IMR-90 (cell line): ENCODE measurements around the gene NUP107. TPM values are rescaled to one million over a fixed set of nuclear protein-coding genes. Genes with fewer than 3 reads are reported as not detected.

Experiments used
- ATAC-seq: fragments of 200-7000 bp; cut with Tn5 transposase; 2 replicates; pipeline ENCODE4 v1.9.1; 2020; ENCODE audit warnings: low read depth, mild to moderate bottlenecking, moderate library complexity
- BruUV-seq: library from RNA; stranded (reverse); fragments of 400-500 nt; replicated peaks from 2 replicates; lab custom pipeline; 2021; lab: Mats Ljungman, UMichigan
- CTCF ChIA-PET: fragments of 300-600 bp; formaldehyde crosslinking; extraction: SDS; loops from one replicate; lab custom pipeline; 2021; ENCODE audit warnings: antibody characterized with exemption; lab: Yijun Ruan, JAX
- POLR2A ChIA-PET: fragments of 300-600 bp; sonication (Branson Sonifier 250); formaldehyde crosslinking; loops from one replicate; lab custom pipeline; 2022; ENCODE audit warnings: antibody characterized with exemption; ENCODE audit not compliant: unreplicated experiment; lab: Charles Lee
- DNase-seq: peaks from one replicate; pipeline ENCODE4 v3.0.0; 2013
- H2AFZ ChIP-seq: replicated peaks from 2 replicates; pipeline ENCODE3; 2013; ENCODE audit warnings: low read length, mild to moderate bottlenecking; ENCODE audit not compliant: poor library complexity
- H2AK5ac ChIP-seq: 2 replicates; pipeline ENCODE4 v1.6.1; 2013; ENCODE audit warnings: low read depth, low read length, inconsistent platforms
- H2AK9ac ChIP-seq: replicated peaks from 2 replicates; pipeline ENCODE3; 2013; ENCODE audit warnings: mild to moderate bottlenecking, low read depth, low read length, moderate library complexity; ENCODE audit not compliant: poor library complexity
- H2BK120ac ChIP-seq: 2 replicates; pipeline ENCODE4 v1.6.1; 2013; ENCODE audit warnings: low read depth, low read length, inconsistent platforms
- H2BK15ac ChIP-seq: 3 replicates; pipeline ENCODE4 v1.6.1; 2013; ENCODE audit warnings: low read depth, low read length, inconsistent platforms
- H2BK20ac ChIP-seq: 2 replicates; pipeline ENCODE4 v1.6.1; 2013; ENCODE audit warnings: low read depth, mild to moderate bottlenecking, inconsistent platforms, low read length, moderate library complexity
- H2BK5ac ChIP-seq: 2 replicates; pipeline ENCODE4 v1.6.1; 2013; ENCODE audit warnings: mild to moderate bottlenecking, low read depth, low read length, inconsistent platforms; ENCODE audit not compliant: poor library complexity, severe bottlenecking
- H3K14ac ChIP-seq: replicated peaks from 2 replicates; pipeline ENCODE4 v1.6.1; 2013; ENCODE audit warnings: low read depth, low read length, inconsistent platforms
- H3K18ac ChIP-seq: 2 replicates; pipeline ENCODE4 v1.6.1; 2013; ENCODE audit warnings: low read depth, low read length, control low read depth
- H3K23ac ChIP-seq: 2 replicates; pipeline ENCODE4 v1.6.1; 2013; ENCODE audit warnings: low read depth, low read length, inconsistent platforms
- H3K27ac ChIP-seq: 2 replicates; pipeline ENCODE4 v1.5.1; 2013; ENCODE audit warnings: mild to moderate bottlenecking, control low read depth, low read length; ENCODE audit not compliant: insufficient read depth
- H3K27me3 ChIP-seq: 2 replicates; pipeline ENCODE4 v1.6.1; 2013; ENCODE audit warnings: low read length; ENCODE audit not compliant: control insufficient read depth, insufficient read depth
- H3K36me3 ChIP-seq: 2 replicates; pipeline ENCODE4 v1.6.1; 2013; ENCODE audit warnings: low read length, mixed read lengths; ENCODE audit not compliant: control insufficient read depth, insufficient read depth
- H3K4ac ChIP-seq: 2 replicates; pipeline ENCODE4 v1.6.1; 2013; ENCODE audit warnings: low read depth, low read length, inconsistent platforms
- H3K4me1 ChIP-seq: 2 replicates; pipeline ENCODE4 v1.6.1; 2013; ENCODE audit warnings: low read length, mixed read lengths; ENCODE audit not compliant: control insufficient read depth, insufficient read depth
- H3K4me2 ChIP-seq: 2 replicates; pipeline ENCODE4 v1.6.1; 2013; ENCODE audit warnings: low read depth, mild to moderate bottlenecking, control low read depth, low read length, moderate library complexity
- H3K4me3 ChIP-seq: 2 replicates; pipeline ENCODE4 v1.5.1; 2013; ENCODE audit warnings: low read depth, mild to moderate bottlenecking, control low read depth, low read length, moderate library complexity; ENCODE audit not compliant: insufficient read depth
- H3K56ac ChIP-seq: 2 replicates; pipeline ENCODE4 v1.6.1; 2013; ENCODE audit warnings: low read length, inconsistent platforms; ENCODE audit not compliant: insufficient read depth; ENCODE audit errors: extremely low read depth
- H3K79me1 ChIP-seq, 2 experiments: 2 replicates each; pipeline ENCODE4 v1.6.1; 2013; ENCODE audit warnings: low read length in 2 of 2, inconsistent platforms in 1 of 2, low read depth in 1 of 2
- H3K9ac ChIP-seq: 2 replicates; pipeline ENCODE4 v1.6.1; 2013; ENCODE audit warnings: low read depth, low read length, control low read depth
- H3K9me1 ChIP-seq: 2 replicates; pipeline ENCODE4 v1.6.1; 2013; ENCODE audit warnings: low read length, inconsistent platforms; ENCODE audit not compliant: insufficient read depth
- H3K9me3 ChIP-seq: 2 replicates; pipeline ENCODE4 v1.6.1; 2013; ENCODE audit warnings: low read length; ENCODE audit not compliant: control insufficient read depth, insufficient read depth
- H4K20me1 ChIP-seq: 2 replicates; pipeline ENCODE4 v1.6.1; 2013; ENCODE audit warnings: low read length, inconsistent platforms; ENCODE audit not compliant: insufficient read depth
- H4K5ac ChIP-seq: 2 replicates; pipeline ENCODE4 v1.6.1; 2013; ENCODE audit warnings: mild to moderate bottlenecking, low read depth, low read length, control low read depth
- H4K8ac ChIP-seq, 2 experiments: 2 replicates each; pipeline ENCODE4 v1.6.1; 2013; ENCODE audit warnings: low read depth in 2 of 2, low read length in 2 of 2, control low read depth in 1 of 2, inconsistent platforms in 1 of 2
- H4K91ac ChIP-seq: 2 replicates; pipeline ENCODE4 v1.6.1; 2013; ENCODE audit warnings: low read depth, low read length, inconsistent platforms; ENCODE audit not compliant: insufficient read depth
- BHLHE40 ChIP-seq: fragments of 150-350 bp; IDR thresholded peaks from 2 replicates; pipeline ENCODE4 v1.6.1; 2016; ENCODE audit warnings: mild to moderate bottlenecking, low read depth, low read length
- CTCF ChIP-seq: conservative IDR thresholded peaks from 2 replicates; pipeline ENCODE4 v1.5.1; 2012; ENCODE audit warnings: mild to moderate bottlenecking, low read depth, low read length, improper control_type of control experiment
- ELK1 ChIP-seq: fragments of 150-350 bp; IDR thresholded peaks from 2 replicates; pipeline ENCODE4 v1.6.1; 2016; ENCODE audit warnings: low read depth, mild to moderate bottlenecking, low read length, moderate library complexity, borderline replicate concordance
- FOS ChIP-seq: fragments of 150-350 bp; IDR thresholded peaks from 2 replicates; pipeline ENCODE4 v1.6.1; 2016; ENCODE audit warnings: low read depth, low read length
- MXI1 ChIP-seq: IDR thresholded peaks from 2 replicates; pipeline ENCODE4 v1.6.1; 2012; ENCODE audit warnings: low read depth, mild to moderate bottlenecking, low read length, moderate library complexity, borderline replicate concordance
- NFE2L2 ChIP-seq: fragments of 150-350 bp; IDR thresholded peaks from 2 replicates; pipeline ENCODE4 v1.6.1; 2016; ENCODE audit warnings: low read depth, mild to moderate bottlenecking, low read length
- RAD21 ChIP-seq: IDR thresholded peaks from 2 replicates; pipeline ENCODE4 v1.6.1; 2012; ENCODE audit warnings: low read length, improper control_type of control experiment
- RCOR1 ChIP-seq: IDR thresholded peaks from 2 replicates; pipeline ENCODE4 v1.6.1; 2012; ENCODE audit warnings: mild to moderate bottlenecking, low read length, improper control_type of control experiment; ENCODE audit not compliant: insufficient replicate concordance
- SMC3 ChIP-seq: fragments of 150-350 bp; IDR thresholded peaks from 2 replicates; pipeline ENCODE4 v1.6.1; 2016; ENCODE audit warnings: low read depth, mild to moderate bottlenecking, antibody characterized with exemption, low read length, moderate library complexity
- USF2 ChIP-seq: fragments of 150-350 bp; IDR thresholded peaks from 2 replicates; pipeline ENCODE4 v1.6.1; 2017; ENCODE audit warnings: mild to moderate bottlenecking, antibody characterized with exemption, low read length, low read depth
- WGBS, 2 experiments: methylation state at CpG; one replicate each; pipeline versions ENCODE4 v1.1.5 to v1.1.7; 2013; ENCODE audit warnings: missing lambda C conversion rate in 2 of 2; ENCODE audit not compliant: insufficient read length in 1 of 2; ENCODE audit errors: extremely low coverage in 2 of 2; 5-methylcytosine and 5-hydroxymethylcytosine counted together
- dilution Hi-C: fragments of 300-500 bp; cut with HindIII; formaldehyde crosslinking; loops from one replicate; pipeline ENCODE4 v1.14.3; 2018; ENCODE audit warnings: low sequenced_read_pairs; ENCODE audit not compliant: unreplicated experiment
- in situ Hi-C: fragments of 300-500 bp; cut with MboI; formaldehyde crosslinking; loops from 3 replicates; pipeline ENCODE4 v1.14.3; 2019; ENCODE audit warnings: low sequenced_read_pairs, inconsistent platforms, mixed read lengths
- intact Hi-C: fragments of 100-400 bp; cut with micrococcal nuclease; formaldehyde crosslinking; loops from 2 replicates; pipeline ENCODE4 v1.10.0; 2022
- polyA plus RNA-seq, 3 experiments: library from polyadenylated mRNA; depleted of rRNA; stranded (reverse); fragments of >200 nt; gene quantifications; 2 replicates each; pipeline ENCODE4 v1.2.3, GENCODE V29; 2012; ENCODE audit warnings: low replicate concordance in 1 of 3
- total RNA-seq: library from RNA; depleted of rRNA; stranded (reverse); fragments of >200 nt; gene quantifications from 2 replicates; pipeline ENCODE4 v1.2.3, GENCODE V29; 2012

NUP107 gene
- total and polyA plus RNA-seq, 2 of the 4 experiments (the other 2 are of a cell fraction), result 34.5 to 69.7 TPM

GRCh38 chr12:68671179-68671578 lies 15.6 kb upstream of the NUP107 start:
- in situ Hi-C loops, result no loop called here
- ChIA-PET CTCF (no interaction called here), POLR2A (no interaction called here)
- H4K8ac ChIP-seq, result no peak overlapping the region
- no peak overlapping the region for H3K23ac ChIP-seq
- TF ChIP-seq BHLHE40 (no peak), CTCF (no peak), USF2 (no peak), FOS (no peak), ELK1 (no peak), RCOR1 (no peak), NFE2L2 (no peak), RAD21 (no peak), MXI1 (no peak), SMC3 (no peak)
- H3K18ac ChIP-seq, result no peak overlapping the region
- H3K4ac ChIP-seq, result no peak overlapping the region
- no peaks in the 10 kb centered on the region for H3K79me1 ChIP-seq
- no peak overlapping the region for H2AK5ac ChIP-seq
- H3K14ac ChIP-seq, result no peak overlapping the region
- no peaks in the 10 kb centered on the region for H3K27me3 ChIP-seq
- no peak overlapping the region for H4K5ac ChIP-seq
- BruUV-seq, result no TSS peak
- WGBS, 2 experiments, result 100% methylated on average over 1 of the region's 4 CpGs; no CpG with 5 or more reads in 1 of the 2 experiments
- ATAC-seq, result no peak
- DNase-seq, result no peak
- peaks cover 3% of the 10 kb centered on the region; the same call in 1 of the 2 replicates for H3K9me1 ChIP-seq
- no peak overlapping the region for H4K91ac ChIP-seq
- intact Hi-C loops, result no loop called here
- dilution Hi-C loops, result no loop called here
- H2BK20ac ChIP-seq, result no peak overlapping the region
- H4K20me1 ChIP-seq, result no peaks in the 10 kb centered on the region
- no peaks in the 10 kb centered on the region for H3K9me3 ChIP-seq
- H2AK9ac ChIP-seq, result no peak overlapping the region
- no peak overlapping the region for H3K56ac ChIP-seq
- H3K4me3 ChIP-seq, result no peak overlapping the region
- no peak overlapping the region for H3K4me2 ChIP-seq
- no peak overlapping the region for H2BK5ac ChIP-seq
- H3K9ac ChIP-seq, result no peak overlapping the region
- H2BK15ac ChIP-seq, result no peak overlapping the region
- no peaks in the 10 kb centered on the region for H3K4me1 ChIP-seq
- H2BK120ac ChIP-seq, result no peak overlapping the region
- no peak overlapping the region for H3K27ac ChIP-seq
- no peaks in the 10 kb centered on the region for H3K36me3 ChIP-seq
- no peak overlapping the region for H2AFZ ChIP-seq
